Testis (tissue), 2 donors: ENCODE data around the gene BASP1.

ENCODE experiments used
- POLR2A ChIP-seq: fragments of 450-650 bp; IDR thresholded peaks from one replicate; pipeline ENCODE4 v1.6.1; 2017; ENCODE audit warnings: antibody characterized with exemption, mild to moderate bottlenecking, moderate library complexity
- TF ChIP-seq, protein P1 (sequence below), 3 experiments: fragments of 450-650 bp in 2 of 3; fragments of 200-600 bp in 1 of 3; sonication (generic) in 1 of 3; IDR thresholded peaks; one replicate each; pipeline ENCODE4 v1.5.1; 2016 to 2019; ENCODE audit warnings: antibody characterized with exemption in 3 of 3, mild to moderate bottlenecking in 2 of 3, moderate library complexity in 1 of 3

DNA sequence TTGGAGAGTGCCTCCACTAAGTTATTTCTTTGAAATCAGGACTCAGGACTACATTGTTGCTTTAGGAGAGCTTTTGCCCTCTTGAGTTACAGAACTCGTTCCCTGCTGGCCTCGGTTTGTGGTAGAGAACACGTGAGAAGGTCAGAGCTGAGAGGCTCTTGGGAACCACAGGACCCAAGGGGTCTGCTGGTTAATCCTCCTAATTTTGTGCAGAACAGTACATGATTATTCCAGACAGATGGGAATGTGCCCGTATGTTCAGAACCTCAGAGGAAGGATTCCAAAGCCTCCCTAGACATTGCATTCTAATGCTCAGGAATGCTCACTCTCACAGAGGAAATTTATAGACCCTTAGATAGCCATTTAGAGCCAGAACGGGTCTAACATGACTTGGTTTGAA is 25.2 kb upstream of the BASP1 start:
- TF ChIP-seq, protein P1, sequence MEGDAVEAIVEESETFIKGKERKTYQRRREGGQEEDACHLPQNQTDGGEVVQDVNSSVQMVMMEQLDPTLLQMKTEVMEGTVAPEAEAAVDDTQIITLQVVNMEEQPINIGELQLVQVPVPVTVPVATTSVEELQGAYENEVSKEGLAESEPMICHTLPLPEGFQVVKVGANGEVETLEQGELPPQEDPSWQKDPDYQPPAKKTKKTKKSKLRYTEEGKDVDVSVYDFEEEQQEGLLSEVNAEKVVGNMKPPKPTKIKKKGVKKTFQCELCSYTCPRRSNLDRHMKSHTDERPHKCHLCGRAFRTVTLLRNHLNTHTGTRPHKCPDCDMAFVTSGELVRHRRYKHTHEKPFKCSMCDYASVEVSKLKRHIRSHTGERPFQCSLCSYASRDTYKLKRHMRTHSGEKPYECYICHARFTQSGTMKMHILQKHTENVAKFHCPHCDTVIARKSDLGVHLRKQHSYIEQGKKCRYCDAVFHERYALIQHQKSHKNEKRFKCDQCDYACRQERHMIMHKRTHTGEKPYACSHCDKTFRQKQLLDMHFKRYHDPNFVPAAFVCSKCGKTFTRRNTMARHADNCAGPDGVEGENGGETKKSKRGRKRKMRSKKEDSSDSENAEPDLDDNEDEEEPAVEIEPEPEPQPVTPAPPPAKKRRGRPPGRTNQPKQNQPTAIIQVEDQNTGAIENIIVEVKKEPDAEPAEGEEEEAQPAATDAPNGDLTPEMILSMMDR (IDR thresholded peaks at IDR 0.05) = no peak
- no peak for TF ChIP-seq POLR2A
